ENCODE measurements around the gene NEU4. TPM values are rescaled to one million over a fixed set of nuclear protein-coding genes. Genes with fewer than 3 reads are reported as not detected.

The NEU4 gene
- total RNA-seq, 1 donor from 2014 or later, result 34.8 TPM

DNA sequence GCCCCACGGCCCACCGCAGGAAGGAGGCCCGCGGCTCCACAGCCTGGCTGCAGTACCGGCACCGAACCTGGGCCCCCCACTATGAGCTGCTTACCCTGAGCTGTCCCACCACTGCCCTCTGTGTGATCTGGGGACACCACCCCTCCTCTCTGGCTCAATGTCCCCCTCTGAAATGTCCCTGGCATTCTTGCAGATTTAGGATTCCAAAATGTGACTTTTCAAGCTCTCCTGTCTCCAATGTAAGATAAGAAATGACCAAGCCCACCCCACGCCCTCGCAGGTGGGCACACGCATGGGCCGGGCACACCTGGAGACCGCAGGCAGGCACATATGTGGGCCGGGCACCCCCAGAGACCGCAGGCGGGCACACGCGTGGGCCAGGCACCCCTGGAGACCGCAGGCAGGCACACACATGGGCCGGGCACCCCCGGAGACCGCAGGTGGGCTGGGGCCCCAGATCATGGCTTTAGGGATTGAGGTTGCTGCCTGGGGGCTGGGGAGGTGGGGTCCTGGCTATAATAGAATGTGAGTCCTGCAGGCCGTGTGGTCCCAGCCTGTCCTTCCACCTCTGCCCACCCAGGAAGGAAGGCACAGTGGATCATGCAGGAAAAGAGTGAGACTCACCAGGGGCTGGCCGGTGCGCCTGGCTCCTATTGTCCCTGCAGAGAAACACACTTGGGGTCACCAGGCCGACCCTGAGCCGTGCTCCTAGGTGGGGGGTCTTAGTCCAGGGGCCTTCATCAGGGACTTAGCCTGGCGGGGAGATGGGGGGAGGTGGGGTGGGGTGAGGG, 42.5 kb downstream of the NEU4 start:
- DNase-seq (ENCODE audit: low spot score), result no peak

DNA sequence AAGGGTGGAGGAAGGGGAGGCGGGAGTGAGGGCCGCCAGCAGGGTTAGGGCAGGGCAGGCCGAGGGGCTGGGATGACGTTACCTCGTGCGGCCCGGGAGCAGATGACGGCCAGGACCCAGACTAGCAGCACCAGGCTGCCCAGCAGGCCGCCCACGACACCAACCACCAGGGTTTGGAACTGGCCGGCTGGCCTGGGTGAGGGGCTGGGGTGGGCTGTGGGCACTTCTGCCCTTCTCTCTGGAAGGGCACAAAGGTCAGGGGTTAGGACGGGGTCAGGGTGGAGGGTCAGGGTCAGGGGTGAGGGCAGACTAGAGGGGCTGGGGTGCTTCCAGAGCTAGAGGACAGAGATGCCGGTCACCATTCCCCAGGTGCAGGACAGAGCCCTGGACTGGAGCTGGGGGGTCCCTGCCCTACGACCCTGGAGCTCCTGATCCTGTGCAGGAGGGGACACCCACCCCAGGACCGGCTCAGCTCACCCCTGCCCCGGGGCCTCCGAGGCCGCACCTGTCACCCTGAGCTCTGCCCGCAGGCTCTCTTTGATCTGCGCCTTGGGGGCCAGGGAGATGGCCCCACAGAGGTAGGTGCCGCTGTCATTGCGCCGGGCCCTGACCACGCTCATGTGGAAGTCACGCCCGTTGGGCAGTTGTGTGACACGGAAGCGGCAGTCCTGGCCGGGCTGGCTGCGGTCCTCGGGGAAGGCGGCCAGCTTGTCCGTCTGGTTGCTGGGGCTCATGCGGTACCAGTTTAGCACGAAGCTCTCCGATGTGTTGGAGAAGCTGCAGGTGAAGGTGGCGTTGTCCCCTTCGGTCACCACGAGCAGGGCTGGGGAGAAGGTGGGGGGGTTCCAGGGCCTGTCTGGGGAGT, 43.4 kb downstream of the NEU4 start:
- no peak for DNase-seq (ENCODE audit: low spot score)

DNA sequence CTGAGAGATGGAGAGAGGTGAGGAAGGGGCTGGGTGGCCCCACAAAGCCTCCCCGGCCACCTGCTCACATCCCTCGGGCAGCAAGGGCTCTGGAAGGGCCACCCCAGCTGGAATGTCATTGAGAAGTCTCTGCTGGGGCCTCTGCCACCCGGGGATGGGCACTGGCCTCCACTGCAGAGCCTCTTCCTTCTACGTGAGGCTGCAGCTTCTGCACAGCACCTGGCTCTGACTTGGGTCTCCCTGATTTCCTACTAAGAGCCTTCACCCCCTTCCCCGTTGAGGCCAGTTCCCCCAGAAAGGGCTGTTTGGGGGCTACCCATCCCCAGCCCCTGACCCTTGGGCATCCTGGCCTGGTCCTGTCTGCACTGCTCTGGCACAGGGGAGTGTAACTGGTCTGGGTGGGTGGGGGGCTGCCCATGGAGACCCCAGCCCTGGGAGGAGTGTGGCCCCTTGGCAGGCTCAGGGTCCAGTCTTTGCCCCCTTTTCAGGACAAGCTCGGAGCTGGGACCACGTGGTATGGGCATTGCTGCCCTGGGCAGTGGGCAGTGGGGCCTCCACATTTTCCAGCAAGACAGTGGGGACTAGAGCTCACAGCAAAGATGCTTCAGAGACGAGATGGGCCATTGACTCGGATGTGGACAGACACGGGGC, 44.1 kb downstream of the NEU4 start:
- DNase-seq (ENCODE audit: low spot score), result no peak

DNA sequence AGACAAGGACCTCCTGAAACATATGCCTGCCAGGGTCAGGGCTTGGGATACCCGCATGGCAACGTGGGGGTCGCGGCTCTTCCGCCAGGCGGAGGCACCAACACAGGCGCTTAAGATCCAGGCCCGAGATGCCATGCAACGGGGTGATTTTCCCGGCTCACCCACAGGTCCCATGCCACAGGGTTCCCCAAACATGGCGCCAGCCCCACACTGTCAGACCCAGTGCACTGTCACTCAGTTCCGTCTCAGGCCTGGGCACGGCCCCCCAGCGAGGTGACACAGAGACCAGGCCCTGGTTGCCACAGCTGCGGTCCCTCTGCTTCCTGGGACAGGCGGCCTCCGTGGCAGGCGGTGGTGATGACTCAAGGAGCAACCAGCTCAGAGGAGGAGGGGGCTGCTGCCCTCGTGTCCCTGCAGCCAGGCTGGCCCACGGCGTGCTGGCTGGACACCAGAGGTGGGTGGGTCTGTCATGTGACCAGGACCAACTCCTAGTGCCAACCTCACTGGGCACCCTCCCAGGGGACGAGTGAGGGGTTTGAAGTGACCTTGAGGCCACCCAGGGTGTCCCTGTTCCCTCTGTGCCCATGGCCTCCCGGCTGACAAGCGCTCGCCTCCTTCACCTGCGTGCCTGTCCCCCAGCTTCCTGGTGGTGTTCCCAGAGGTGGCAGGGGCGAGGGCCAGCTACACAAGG, 44.8 kb downstream of the NEU4 start:
- DNase-seq (ENCODE audit: low spot score), result no peak

DNA sequence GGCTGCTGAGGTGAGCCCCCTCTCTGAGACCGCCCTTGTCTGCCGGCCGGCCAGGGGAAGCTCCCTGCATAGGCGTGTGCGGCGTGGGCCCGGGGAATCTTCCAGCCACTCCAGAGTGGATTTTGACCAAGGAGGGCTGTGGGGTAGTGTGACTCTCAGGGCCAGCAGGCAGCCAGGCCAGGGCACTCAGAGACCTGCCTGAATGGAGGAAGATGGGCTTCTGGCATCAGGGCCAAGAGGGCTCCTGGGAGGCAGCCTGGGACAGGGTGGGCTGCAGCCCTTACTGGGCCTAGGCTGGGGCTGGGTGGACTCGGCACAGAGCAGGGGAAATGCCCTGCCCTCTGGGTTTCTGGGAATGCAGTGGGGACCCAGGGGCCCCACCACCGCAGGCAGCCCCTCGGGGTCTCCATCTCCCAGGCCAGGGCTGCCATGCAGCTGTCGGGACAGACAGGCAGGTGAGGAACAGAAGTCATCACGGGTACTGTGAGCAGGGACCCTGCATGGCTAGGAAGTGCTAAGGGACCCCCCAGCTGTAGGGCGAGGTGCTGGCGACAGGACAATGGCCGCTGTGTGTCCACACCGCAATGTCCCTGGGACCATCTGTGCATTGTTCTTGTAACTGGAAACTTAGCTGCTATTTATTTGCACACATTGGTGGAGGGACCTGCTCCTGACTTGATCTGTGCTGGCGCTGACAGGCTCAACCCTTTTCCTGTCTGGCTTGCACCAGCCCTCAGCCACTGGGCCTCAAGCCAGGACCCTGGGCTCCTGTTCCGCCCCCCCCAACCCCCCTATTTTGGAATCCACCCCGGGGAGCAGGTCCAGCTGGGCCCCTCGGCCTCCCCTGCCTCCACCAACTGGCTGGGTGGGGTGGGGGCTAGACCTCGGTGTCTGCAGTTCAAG, 45.6 kb downstream of the NEU4 start:
- no peak for DNase-seq (ENCODE audit: low spot score)

DNA sequence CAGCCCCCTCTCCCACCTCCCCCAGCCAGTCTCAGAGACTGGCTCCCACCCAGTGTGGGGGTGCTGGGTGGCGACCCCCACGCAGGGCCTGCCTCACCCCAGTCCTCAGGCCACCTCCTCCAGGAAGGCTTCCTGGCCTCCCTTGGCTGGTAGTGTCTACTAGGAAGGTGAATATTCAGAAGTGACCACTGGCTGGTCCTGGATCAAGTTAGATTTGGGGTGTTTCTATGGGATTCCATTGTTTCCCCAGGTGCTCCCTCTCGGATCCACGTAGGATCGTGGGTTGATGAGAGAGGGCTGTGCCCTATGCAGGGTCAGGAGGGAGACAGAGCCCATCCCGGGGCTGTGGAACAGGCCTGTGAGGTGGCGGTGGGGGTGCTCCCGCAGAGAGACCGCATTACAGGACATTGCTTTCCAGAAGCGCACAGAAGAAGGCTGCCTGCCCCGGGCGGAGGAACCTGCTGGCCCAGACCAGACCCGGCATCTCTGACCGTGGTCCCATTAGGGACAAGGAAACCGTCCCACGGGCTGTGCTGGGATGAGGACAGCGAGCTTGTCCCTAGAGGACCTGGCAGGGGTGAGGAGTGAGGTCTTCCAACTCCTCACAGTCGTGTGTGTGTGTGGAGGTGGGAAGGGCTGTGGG, 46.4 kb downstream of the NEU4 start:
- DNase-seq (ENCODE audit: low spot score), result no peak

DNA sequence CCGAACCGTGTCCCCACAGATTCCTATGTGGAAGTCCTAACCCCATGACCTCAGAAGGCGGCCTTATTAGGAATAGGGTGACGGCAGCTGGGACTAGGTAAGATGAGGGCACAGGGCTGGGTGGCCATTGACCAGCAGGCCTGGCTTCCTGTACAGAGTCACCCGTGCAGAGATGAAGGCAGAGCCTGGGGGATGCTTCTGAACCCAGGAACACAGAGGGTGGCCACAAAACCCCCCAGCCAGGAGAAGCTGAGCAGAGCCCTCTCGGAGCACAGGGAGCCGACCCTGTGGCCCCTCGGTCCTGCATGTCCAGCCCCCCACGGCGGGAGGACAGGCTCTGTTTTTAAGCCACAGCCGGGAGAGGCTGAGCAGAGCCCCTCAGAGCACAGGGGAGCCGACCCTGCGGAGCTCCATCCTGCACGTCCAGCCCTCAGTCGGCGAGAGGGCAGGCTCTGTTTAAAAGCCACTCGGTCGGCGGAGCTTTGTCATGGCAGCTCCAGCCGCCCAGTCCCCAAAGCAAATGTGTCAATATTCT, 47.0 kb downstream of the NEU4 start:
- no peak for DNase-seq (ENCODE audit: low spot score)

DNA sequence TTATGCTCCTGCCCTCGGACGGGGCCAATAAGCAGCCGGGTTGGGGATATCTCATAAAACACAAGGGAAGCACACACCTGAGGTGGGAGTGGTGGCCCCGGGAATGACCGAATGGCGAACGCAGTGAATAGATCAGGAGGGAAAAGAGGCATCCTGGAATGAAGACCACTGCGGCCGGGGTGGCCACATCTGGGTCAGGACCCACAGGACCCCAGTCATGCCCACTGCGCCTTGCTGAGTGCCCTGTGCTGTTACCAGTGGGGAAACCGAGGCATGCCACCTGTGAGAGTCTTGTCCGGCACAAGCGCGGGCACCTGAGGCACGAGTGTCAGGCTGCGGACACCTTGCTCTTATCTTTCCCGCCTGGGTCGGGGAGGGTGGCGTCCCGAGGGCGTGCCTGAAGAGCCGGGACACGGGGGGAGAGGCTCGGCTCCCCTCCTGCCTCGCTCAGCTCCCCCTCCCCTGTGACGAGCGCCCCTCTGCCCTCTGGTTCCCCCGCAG, 48.1 kb downstream of the NEU4 start:
- DNase-seq (ENCODE audit: low spot score), result no peak

DNA sequence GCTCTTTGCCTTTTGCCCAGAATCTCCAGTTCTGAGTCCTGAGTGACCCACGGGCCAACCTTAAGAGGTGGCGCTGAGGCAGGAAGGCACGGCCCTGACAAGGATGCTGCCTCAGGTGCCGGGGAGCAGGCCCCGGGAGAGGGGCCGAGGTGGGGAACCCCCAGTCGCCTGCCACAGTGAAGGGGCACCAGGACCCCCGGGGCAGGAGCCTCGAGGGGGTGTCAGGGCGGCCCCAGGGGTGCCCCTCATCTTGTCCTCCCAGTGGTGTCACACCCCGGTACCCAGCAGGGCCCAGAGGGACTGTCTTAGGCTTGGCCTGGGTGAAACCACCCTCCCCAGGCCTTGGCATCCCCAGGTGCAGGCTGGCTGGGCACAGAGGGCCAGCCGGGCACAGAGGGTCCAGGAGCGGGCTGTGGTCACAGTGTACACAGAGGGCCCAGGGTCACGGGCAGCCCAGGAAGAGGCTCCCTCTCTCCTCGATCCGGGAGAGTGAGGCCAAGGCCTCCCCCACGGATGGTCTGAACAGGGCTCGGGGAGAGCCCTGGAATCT, 48.7 kb downstream of the NEU4 start:
- no peak for DNase-seq (ENCODE audit: low spot score)

DNA sequence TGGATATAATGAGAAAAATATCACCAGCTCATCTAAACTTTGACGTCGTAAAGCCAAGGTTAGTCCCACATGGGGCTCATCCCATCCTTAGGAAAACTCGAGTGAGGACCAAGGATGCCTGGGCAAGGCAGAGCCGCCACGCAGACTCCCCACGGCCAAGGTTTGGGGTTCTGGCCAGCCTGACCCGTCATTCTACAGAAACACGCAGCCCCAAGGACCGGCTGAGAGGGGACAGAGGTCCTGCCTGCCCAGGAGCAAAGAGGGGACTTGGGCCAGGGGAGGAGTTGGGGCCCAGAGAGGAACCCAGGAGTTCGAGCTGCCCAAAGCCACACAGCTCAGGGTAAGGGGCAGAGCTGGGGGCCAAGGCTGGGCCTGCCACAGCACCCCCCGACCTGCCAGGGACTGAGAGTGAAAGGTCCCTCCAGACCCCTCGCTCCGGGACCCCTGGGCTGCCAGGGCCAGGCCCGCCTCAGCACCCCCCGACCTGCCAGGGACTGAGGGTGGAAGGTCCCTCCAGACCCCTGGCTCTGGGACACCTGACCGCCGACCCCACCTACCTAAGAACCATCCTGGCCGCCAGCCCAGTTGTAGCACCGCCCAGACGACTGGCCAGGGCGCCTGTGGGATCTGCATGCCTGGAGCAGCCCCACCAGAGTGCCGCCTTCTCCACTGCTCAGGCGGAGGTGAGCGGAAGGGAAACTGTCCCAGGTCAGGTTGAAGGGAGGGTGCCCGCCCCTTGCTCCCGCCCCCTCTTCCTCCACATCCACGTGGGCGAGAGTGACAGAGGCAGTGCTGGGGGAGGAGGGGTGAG, 49.4 kb downstream of the NEU4 start, which contains the start of gene PDCD1:
Gene PDCD1 (minus strand): TSS at position 689 of the 811 bp plus-strand sequence. CDS start 56 bp downstream, at position 633.
- DNase-seq (ENCODE audit: low spot score), result no peak

DNA sequence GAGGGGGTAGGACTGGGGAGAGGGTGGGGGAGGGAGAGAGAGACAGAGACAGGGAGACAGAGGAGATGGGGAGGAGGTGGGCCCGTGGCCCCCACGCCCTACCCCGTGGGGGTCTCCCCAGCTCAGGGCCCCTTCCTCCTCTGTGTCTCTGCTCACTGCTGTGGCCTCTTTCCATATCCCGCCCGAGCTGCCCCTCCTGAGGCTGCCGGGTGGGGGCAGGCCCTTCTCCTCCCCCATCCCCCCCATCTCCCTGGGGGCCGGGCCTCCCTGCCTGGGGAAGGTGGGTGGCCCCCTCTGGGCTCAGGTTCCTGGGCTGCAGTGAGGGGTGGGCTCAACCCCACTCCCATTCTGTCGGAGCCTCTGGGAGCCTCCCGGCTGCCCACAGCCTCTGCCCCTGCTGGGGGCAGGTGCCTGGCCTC, 50.0 kb downstream of the NEU4 start:
- no peak for DNase-seq (ENCODE audit: low spot score)

DNA sequence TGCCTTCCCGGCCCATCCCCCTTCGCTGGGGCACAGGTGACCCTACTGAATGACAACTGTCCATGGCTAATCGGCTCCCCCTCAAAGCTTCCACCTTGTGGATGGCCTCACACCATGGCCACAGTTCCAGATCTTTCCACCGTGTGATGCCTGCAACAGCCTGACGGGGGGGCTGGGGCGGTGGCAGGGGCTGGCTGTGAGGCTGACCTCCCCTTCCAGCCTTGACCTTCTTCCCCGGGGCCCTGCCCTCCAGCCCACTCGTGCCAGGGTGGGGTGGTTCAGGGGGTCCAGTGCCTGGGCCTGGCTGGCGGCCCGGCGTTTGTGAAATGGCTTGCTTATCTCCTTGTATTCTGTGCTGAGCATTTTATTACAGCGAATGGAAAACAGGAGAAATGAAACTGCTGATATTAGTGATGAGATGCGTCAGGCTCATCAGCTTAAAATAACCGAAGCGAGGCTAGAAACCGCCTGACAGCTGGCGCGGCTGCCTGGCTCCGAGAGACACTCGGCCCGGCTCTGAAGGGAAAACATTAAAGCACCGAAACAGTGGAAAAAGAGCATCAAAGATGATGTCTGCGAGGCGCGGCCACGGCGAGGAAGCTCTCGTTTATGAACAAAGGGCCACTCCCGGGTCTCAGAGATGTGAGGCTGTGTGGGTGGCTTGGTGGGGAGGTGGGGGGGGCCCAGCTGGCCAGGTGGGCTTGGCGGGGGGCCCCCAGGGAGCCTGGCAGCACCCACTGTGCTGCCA, 50.6 kb downstream of the NEU4 start:
- peak; percentile 47 for DNase-seq (ENCODE audit: low spot score)

DNA sequence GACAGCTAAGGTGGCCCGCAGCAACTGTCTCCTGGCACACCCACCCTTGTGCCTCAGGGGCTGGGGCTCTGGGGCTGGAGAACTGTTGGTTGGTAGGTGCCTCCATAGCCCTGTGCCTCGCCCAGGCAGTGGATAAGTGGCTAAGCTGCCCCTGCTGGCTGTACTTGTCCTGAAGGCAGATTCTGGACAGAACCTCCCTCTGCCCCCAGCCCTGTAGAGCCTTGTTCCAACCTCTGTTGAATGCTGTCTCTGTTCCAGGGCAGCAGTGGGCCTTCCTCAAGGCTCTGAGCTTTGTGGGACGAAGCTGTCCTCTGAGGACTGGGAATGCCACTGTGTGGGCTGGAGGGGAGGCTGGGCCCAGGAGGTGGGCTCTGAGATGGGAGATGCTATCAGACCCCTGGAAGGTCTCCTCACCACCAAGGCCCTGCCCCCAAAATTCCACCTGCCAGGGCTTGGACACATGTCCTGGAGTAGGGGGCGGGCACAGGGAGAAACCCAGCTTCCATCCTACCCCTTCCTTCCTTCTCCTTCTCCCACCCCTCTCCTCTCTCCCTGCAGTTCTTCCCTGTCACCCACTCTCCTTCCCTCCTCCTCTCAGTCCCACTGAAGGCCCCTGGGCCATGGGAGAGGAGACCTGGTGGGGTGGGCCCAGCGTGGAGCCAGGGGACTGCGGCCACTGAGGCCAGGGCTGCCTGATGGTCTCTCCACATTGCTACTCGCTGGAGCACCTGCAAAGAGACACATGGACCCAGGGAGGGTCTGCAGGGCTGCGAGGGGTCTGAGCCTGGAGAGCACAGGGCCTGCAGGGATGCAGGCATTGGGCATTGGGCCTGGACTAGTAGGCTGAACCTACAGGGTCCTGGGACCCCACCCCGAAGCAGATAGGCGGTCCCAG, 51.4 kb downstream of the NEU4 start:
- DNase-seq (ENCODE audit: low spot score), result no peak

DNA sequence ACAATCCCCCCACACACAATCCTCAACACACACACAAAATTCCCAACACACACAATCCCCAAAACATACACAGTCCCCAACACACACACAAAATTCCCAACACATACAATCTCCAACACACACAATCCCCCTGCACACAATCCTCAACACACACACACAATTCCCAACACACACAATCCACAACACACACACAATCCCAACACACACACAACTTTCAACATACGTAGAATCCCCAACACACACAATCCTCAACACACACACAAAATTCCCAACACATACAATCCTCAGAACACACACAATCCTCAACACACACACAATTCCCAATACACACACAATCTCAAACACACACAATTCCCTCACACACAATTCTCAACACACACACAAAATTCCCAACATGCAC, 52.3 kb downstream of the NEU4 start:
- no peak for DNase-seq (ENCODE audit: low spot score)

DNA sequence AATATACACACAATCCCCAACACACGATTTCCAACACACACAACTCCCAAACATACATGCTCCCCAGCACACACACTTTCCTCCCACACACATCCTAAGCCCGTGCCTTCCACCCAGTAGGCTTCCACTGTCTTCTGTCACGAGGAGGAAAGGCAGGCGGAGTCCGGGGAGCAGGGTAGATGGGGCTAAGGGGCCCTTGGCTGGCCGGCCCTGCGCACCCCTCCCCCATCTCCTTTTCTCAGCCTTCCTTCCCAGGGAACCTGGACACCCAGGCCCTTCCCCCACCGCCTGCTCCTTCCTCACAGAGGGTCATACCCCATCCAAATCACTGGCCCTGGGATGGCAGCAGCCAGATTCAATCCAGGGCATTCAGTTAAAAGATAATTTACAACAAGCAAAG, 53.1 kb downstream of the NEU4 start:
- no peak for DNase-seq (ENCODE audit: low spot score)

DNA sequence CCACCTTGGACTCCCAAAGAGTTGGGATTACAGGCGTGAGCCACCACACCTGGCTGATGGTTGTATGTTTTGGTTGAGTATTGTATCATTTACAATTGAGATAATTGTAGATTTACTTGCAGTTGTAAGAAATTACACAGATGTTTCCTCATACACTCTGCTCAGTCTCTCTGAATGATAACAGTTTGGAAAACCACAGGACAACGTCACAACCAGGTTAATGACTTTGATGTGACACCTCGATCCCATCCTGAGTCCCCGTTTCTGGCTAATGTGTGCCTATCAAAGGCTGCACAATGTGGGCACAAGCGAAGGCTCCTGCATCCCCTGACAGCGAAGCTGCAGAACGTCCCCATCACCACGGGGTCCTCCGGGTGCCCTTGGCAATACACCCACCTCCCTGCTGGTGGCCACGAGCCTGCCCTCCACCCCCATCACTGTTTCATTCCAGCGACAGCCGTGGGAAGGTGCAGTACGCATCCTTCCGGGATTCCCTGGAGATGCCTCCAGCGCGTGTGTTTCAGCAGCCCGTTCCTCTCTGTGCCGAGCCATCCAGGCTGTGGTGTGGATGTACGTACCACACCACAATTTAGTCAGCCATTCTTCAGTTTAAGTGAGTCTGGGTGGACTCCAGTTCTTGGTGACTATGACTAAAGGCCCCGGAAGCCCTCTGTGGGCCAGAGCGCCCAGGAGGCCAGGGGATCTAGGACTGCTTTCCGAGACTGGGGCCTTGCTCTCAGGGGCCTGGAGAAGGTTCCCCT, 54.0 kb downstream of the NEU4 start:
- DNase-seq (ENCODE audit: low spot score), result no peak
